Esophagus muscularis mucosa (tissue), 4 donors: ENCODE results near the gene PRMT7. TPM values are rescaled to one million over a fixed set of nuclear protein-coding genes. Genes with fewer than 3 reads are reported as not detected.

Experiments
- DNase-seq: peaks from one replicate; pipeline ENCODE4 v3.0.0-alpha.2; 2017; ENCODE audit errors: extremely low spot score
- H3K27ac ChIP-seq, 4 donors: fragments of 200-600 bp; sonication (generic); replicated peaks in 1 of 4; 1 replicate in 3 of 4; 2 replicates in 1 of 4; pipeline ENCODE4 v1.5.1; 2016 to 2019; ENCODE audit warnings: mild to moderate bottlenecking in 1 of 4
- H3K27me3 ChIP-seq, 4 donors: fragments of 200-600 bp; sonication (generic); one replicate each; pipeline versions ENCODE4 v1.5.1 to v1.6.0; 2016 to 2019
- H3K36me3 ChIP-seq, 4 donors: fragments of 200-600 bp; sonication (generic); one replicate each; pipeline ENCODE4 v1.5.1; 2016 to 2019
- H3K4me1 ChIP-seq, 4 donors: fragments of 200-600 bp; sonication (generic); one replicate each; pipeline ENCODE4 v1.5.1; 2016 to 2019
- H3K4me3 ChIP-seq, 4 donors: fragments of 200-600 bp; sonication (generic); 1 replicate in 2 of 4; 2 replicates in 2 of 4; pipeline ENCODE4 v1.5.1; 2016 to 2019; ENCODE audit warnings: mild to moderate bottlenecking in 4 of 4, moderate library complexity in 1 of 4
- H3K9me3 ChIP-seq, 4 donors: fragments of 200-600 bp; sonication (generic); 1 replicate in 3 of 4; 2 replicates in 1 of 4; pipeline ENCODE4 v1.5.1; 2016 to 2019
- CTCF ChIP-seq, 3 experiments: fragments of 200-600 bp in 2 of 3; fragments of 450-650 bp in 1 of 3; sonication (generic) in 2 of 3; IDR thresholded peaks; one replicate each; pipeline ENCODE4 v1.5.1; 2017 to 2019; ENCODE audit warnings: antibody characterized with exemption in 3 of 3, mild to moderate bottlenecking in 2 of 3, moderate library complexity in 1 of 3
- EP300 ChIP-seq: sonication (generic); formaldehyde crosslinking; IDR thresholded peaks from one replicate; pipeline ENCODE4 v1.6.1; 2017; ENCODE audit warnings: antibody characterized with exemption
- POLR2A ChIP-seq: fragments of 450-650 bp; IDR thresholded peaks from one replicate; pipeline ENCODE4 v1.6.1; 2017; ENCODE audit warnings: antibody characterized with exemption, moderate library complexity, mild to moderate bottlenecking, low read depth
- POLR2AphosphoS5 ChIP-seq, 2 donors: sonication (generic); formaldehyde crosslinking; IDR thresholded peaks; one replicate each; pipeline ENCODE4 v1.6.1; 2017; ENCODE audit warnings: antibody characterized with exemption in 2 of 2
- WGBS: methylation state at CpG from one replicate; pipeline ENCODE4 v1.1.5; 2018; 5-methylcytosine and 5-hydroxymethylcytosine counted together
- intact Hi-C: fragments of 100-400 bp; cut with DNase I; formaldehyde crosslinking; loops from one replicate; pipeline ENCODE4 v1.15.1; 2023
- total RNA-seq, 4 donors: library from RNA; depleted of rRNA; stranded (reverse); fragments of >200 nt; gene quantifications; one replicate each; pipeline versions ENCODE4 v1.1.0 to v1.2.1, GENCODE V29; 2016

PRMT7 gene
- total RNA-seq, 4 donors from 2014 or later = 20.0 to 31.1 (median 26.8) TPM

DNA sequence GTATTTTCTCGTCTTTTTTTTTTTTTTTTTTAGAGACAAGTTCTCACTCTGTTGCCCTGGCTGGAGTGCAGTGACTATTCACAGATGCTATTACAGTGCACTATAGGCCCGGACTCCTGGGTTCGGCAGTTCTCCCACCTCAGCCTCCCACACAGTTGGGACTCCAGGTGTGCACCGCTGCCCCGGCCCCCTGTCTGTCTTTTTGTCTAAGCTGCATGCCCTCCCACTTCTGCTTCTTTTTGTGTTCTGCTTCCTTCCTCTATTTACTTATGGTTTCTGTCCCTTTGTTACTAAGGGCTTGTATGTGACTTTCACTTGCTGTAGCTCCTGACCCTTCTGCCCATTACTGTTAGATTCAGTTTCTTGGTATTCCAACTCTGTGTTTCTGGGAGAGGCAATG lies 26.0 kb upstream of the PRMT7 start:
- TF ChIP-seq POLR2AphosphoS5 (IDR thresholded peaks at IDR 0.05) (no peak), CTCF (IDR thresholded peaks at IDR 0.05) (no peak), POLR2A (no peak), EP300 (no peak)
- H3K9me3 ChIP-seq = no peaks in the 10 kb centered on the region
- no peak overlapping the region for H3K4me3 ChIP-seq
- H3K27ac ChIP-seq = peak overlapping the region; percentile 7 to 40 (median 29)
- H3K27me3 ChIP-seq = no peaks in the 10 kb centered on the region
- DNase-seq = no peak
- H3K4me1 ChIP-seq = peaks cover 66 to 77% (median 72%) of the 10 kb centered on the region in 4 donors
- peaks cover 0 to 56% (median 32%) of the 10 kb centered on the region in 4 donors for H3K36me3 ChIP-seq
- intact Hi-C loops = no loop called here
- WGBS = 78% methylated on average over 5 of the region's 5 CpGs

DNA sequence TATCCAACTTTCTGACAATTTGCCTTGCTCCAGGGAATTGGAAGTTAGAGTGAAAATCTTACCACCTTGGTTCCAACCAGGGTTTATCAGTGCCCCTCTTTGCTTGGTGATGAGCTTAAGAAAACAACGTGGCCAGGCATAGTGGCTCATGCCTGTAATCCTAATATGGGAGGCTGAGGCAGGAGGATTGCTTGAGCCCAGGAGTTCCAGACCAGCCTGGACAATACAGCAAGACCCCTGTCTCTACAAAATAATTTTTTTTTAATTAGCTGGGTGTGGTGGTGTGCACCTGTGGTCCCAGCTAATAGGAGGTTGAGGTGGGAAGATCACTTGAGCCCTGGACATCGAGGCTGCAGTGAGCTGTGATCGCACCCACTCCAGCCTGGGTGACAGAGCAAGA lies 25.1 kb upstream of the PRMT7 start:
- Histone ChIP-seq H3K9me3 (no peaks in the 10 kb centered on the region), H3K36me3 (peaks cover 3 to 61% (median 35%) of the 10 kb centered on the region in 4 donors), H3K27ac (peak overlapping the region; percentile 7 to 40 (median 29)), H3K4me3 (no peak overlapping the region), H3K27me3 (no peaks in the 10 kb centered on the region), H3K4me1 (peaks cover 66 to 77% (median 75%) of the 10 kb centered on the region in 4 donors)
- no peak for TF ChIP-seq CTCF (IDR thresholded peaks at IDR 0.05)
- TF ChIP-seq POLR2AphosphoS5 (IDR thresholded peaks at IDR 0.05) = no peak
- no peak for TF ChIP-seq EP300
- TF ChIP-seq POLR2A = no peak
- intact Hi-C loops = no loop called here
- 92% methylated on average over 3 of the region's 3 CpGs for WGBS
- DNase-seq = no peak

DNA sequence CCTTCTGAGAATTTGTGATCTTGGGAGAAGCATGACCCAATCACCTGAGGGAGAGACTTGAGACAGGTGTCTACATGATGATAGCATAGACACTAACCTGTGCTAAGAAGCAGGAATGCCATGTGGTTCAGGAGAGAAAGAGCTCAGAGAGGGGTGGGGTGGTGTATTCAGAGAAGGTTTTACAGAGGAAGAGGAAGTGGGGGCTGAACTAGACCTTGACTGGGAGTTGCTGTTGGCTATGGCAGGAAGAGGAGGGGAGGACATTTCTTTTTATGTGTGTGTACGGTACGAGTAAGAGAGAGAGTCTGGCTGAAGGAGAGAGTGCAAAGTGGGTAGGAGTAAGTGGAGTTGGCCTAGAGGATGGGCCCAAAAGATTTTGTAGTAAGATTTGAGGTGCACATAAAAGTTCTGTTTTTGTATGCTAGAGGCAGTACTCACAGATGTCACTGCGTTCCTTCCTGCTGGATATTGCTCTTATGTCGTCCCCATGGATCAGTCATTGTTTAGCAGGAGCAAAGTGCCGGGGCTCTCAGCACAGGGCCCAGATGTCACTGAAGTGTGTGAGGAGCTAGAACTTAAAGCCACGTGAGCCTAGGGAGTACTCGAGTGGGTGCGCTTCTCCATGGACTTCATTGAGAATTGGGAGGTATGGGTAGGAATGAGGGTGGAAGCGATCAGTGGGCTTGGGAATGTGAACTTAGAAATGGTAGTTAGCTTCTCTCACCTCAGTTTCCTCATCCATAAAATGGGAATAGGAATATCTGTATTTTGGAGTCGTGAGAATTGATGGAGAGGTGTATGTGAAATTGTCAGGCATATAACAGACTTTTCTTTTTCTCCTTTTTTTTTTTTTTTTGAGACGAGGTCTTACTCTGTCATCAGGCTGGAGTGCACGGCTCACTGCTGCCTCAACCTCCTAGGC lies 24.4 kb upstream of the PRMT7 start:
- Histone ChIP-seq H3K27me3 (no peaks in the 10 kb centered on the region), H3K27ac (peak overlapping the region in 3 of 4 donors; percentile 20 to 62 (median 35)), H3K9me3 (no peaks in the 10 kb centered on the region), H3K36me3 (peaks cover 7 to 65% (median 40%) of the 10 kb centered on the region in 4 donors), H3K4me3 (no peak overlapping the region), H3K4me1 (peaks cover 66 to 80% (median 74%) of the 10 kb centered on the region in 4 donors)
- DNase-seq = no peak
- intact Hi-C loops = no loop called here
- TF ChIP-seq POLR2AphosphoS5 (IDR thresholded peaks at IDR 0.05) = no peak
- TF ChIP-seq EP300 = no peak
- no peak for TF ChIP-seq POLR2A
- no peak for TF ChIP-seq CTCF (IDR thresholded peaks at IDR 0.05)
- 81% methylated on average over 12 of the region's 12 CpGs for WGBS

DNA sequence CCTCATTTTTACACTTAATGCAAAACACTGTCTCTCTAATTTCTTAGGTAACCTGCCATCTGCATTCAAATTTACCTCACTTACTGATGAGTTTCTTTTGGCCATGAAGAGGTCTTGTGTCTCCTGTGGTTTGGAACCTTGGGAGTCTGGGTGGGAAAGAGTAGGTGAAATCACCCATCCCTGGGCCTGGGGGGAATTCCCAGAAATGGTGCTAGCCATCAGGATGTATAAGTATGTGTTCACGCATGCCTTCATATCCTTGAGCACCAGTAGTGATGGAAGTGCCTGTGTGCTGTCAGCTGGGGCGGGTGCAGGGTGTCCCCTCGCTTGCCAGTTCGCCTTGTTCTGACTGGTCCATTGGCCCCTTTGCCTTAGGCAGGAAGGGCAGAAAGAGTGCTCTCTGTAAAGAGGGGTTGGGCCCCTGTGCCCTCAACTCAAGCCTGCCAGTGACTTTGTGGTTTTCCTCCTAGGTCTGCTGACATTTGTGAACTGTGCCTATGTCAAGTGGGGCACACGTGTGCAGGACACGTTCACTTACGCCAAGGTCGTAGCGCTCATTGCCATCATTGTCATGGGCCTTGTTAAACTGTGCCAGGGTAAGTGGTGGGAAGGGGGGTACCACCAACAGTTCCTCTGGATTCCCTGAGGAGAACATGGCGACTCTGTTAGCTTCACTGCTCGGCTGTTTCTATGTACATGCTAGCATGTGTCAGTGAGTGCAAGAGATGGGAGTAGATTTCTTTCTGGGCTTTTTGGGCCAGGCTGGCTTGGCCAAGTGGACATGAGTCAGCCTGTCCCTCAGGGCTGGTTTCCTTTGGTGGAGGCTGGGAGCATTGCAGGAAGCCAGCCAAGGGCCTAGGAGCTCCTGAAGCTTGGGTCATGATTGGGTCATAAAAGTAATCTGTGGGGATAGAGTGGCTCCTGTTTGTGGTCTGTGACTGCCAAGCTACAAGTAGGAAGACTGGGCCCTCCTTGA lies 23.3 kb upstream of the PRMT7 start:
- Histone ChIP-seq H3K27me3 (no peaks in the 10 kb centered on the region), H3K9me3 (no peaks in the 10 kb centered on the region), H3K4me1 (peaks cover 64 to 76% (median 71%) of the 10 kb centered on the region in 4 donors), H3K4me3 (no peak overlapping the region), H3K27ac (peak overlapping the region; percentile 49 to 67 (median 59)), H3K36me3 (peaks cover 9 to 65% (median 50%) of the 10 kb centered on the region in 4 donors)
- DNase-seq = no peak
- no peak for TF ChIP-seq POLR2A
- peak; percentile 18 to 40 for TF ChIP-seq POLR2AphosphoS5 (IDR thresholded peaks at IDR 0.05)
- no peak for TF ChIP-seq EP300
- peak in 1 of 3 experiments; percentile 15 for TF ChIP-seq CTCF (IDR thresholded peaks at IDR 0.05)
- intact Hi-C loops = no loop called here
- 84% methylated on average over 11 of the region's 11 CpGs for WGBS
